GM18519 (cell line): Measurements from ENCODE around the gene LRRK1.

ENCODE experiments used
- ATAC-seq: cut with Tn5 transposase; IDR thresholded peaks from one replicate; pipeline ENCODE4 v1.9.1; 2021; ENCODE audit warnings: mild to moderate bottlenecking, moderate library complexity; ENCODE audit not compliant: unreplicated experiment, low FRiP score

LRRK1 gene

GRCh38 chr15:100931143-100931890 lies 12.2 kb downstream of the LRRK1 start:
- peak; percentile 41 for ATAC-seq

GRCh38 chr15:100932676-100933348 lies 13.7 kb downstream of the LRRK1 start:
- ATAC-seq = no peak

- no peak for ATAC-seq
Measured at GRCh38 chr15:100934166-100934565, 15.0 kb downstream of the LRRK1 start.

GRCh38 chr15:100934726-100935125 lies 15.6 kb downstream of the LRRK1 start:
- no peak for ATAC-seq

GRCh38 chr15:100937171-100937570 lies 18.0 kb downstream of the LRRK1 start:
- ATAC-seq = no peak

- ATAC-seq = no peak
Measured at GRCh38 chr15:100939791-100940190, 20.6 kb downstream of the LRRK1 start.

- peak; percentile 59 for ATAC-seq
Measured at GRCh38 chr15:100940767-100941379, 21.7 kb downstream of the LRRK1 start.

- ATAC-seq = peak; percentile 52
Measured at GRCh38 chr15:100941536-100941935, 22.4 kb downstream of the LRRK1 start.

GRCh38 chr15:100942656-100943425 lies 23.7 kb downstream of the LRRK1 start:
- ATAC-seq = no peak

GRCh38 chr15:100944244-100944895 lies 25.2 kb downstream of the LRRK1 start:
- no peak for ATAC-seq

- ATAC-seq = no peak
Measured at GRCh38 chr15:100944986-100945385, 25.8 kb downstream of the LRRK1 start.

- no peak for ATAC-seq
Measured at GRCh38 chr15:100947760-100948429, 28.7 kb downstream of the LRRK1 start.

- ATAC-seq = no peak
Measured at GRCh38 chr15:100948430-100948762, 29.2 kb downstream of the LRRK1 start.

GRCh38 chr15:100949691-100950090 lies 30.5 kb downstream of the LRRK1 start:
- no peak for ATAC-seq

- ATAC-seq = no peak
Measured at GRCh38 chr15:100951965-100952364, 32.8 kb downstream of the LRRK1 start.

GRCh38 chr15:100952566-100952965 lies 33.4 kb downstream of the LRRK1 start:
- no peak for ATAC-seq

GRCh38 chr15:100958326-100959065 lies 39.3 kb downstream of the LRRK1 start:
- ATAC-seq = no peak

GRCh38 chr15:100959066-100960050 lies 40.2 kb downstream of the LRRK1 start:
- ATAC-seq = no peak
